ENCODE results near the gene OTOP1. TPM values are rescaled to one million over a fixed set of nuclear protein-coding genes. Genes with fewer than 3 reads are reported as not detected.
"Not testable (repeated sequence)": the region's sequence is repeated elsewhere in the genome, so short reads cannot be mapped to it uniquely, and the experiment has no call there.

The OTOP1 gene
- total RNA-seq, 1 donor from 2014 or later: 1.4 TPM

DNA sequence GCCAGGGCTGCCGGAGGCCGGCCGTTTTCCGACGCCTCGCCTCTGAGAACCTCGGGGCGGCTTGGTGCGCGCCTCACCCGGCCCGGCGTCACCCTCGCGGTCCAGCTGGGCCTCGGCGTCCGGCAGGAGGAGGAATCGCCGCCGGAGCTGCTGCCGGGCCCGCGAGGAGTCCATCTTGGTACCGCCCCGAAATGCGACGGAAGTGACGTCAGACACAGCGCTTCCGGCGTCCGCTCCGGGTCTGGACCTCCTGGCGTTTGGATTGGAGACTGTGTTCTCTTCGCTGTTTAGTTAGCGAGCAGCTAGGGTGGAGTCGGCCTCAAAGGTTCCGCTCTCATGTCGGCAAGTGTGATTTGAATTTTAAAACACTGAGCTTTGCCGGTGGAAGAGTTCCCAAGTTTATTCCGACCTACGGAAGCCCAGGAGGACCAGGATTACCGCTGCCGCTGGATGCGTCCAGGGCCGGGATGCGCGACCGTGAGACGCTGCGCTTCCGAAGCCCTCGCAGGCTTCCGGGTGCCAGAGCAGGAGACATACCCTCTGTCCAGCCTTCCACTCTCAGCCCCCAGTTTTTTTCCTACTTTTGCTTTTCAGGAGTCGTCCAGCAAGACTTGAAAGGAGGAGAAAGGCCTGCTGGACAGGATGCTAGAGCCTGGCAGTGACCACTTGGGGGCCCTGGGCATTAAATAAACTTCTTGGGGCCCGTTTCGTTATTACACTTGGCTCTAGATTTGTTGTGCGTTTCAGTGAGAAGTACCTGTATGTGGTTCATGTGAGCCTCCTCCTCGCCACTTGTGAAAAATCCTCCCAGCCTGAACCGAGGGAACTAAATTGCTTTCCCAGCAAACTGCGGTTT is 21.5 kb upstream of the OTOP1 start, which contains the start of gene TMEM128:
Gene TMEM128, minus strand, starts transcription at position 195 of the 856 bp plus-strand sequence. Its CDS starts 21 bp downstream, at position 174.
- H3K27ac Mint-ChIP-seq (ENCODE audit: unreplicated experiment): peak within 1 kb of the TSS; percentile 98
- H3K4me3 Mint-ChIP-seq (ENCODE audit: unreplicated experiment): peak within 1 kb of the TSS; percentile 98
- peaks cover 5% of the 10 kb centered on the region for H3K9me3 Mint-ChIP-seq (ENCODE audit: unreplicated experiment)
- peak; percentile 31 for TF ChIP-seq CTCF (IDR thresholded peaks at IDR 0.05; ENCODE audit: partially characterized antibody, unreplicated experiment)
- peaks cover 13% of the 10 kb centered on the region for H3K4me1 Mint-ChIP-seq (ENCODE audit: low read depth, unreplicated experiment)
- H3K27me3 Mint-ChIP-seq (ENCODE audit: unreplicated experiment): peaks cover 4% of the 10 kb centered on the region
- peak; percentile 94 for DNase-seq
- peaks cover 6% of the 10 kb centered on the region for H3K36me3 Mint-ChIP-seq (ENCODE audit: unreplicated experiment)

DNA sequence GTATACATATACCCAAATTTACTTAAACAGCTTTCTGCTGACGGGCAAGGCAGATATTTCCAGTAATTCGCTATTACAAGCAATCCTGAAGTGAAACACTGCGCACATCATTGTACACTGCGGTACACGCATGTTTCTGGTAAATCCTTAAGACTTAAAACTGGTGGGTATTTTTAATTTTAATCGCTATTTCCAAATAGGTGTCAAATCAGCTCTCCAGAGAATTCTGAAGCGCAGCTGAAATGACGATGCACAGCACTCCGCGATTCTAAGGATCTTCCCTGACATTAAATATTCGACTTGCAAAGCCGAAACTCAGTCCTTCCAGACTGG is 20.9 kb upstream of the OTOP1 start:
- Mint-ChIP-seq H3K4me3 (ENCODE audit: unreplicated experiment) (peak overlapping the region; percentile 98), H3K36me3 (ENCODE audit: unreplicated experiment) (peaks cover 6% of the 10 kb centered on the region), H3K27ac (ENCODE audit: unreplicated experiment) (peak overlapping the region; percentile 76), H3K9me3 (ENCODE audit: unreplicated experiment) (peaks cover 5% of the 10 kb centered on the region), H3K4me1 (ENCODE audit: low read depth, unreplicated experiment) (peaks cover 13% of the 10 kb centered on the region), H3K27me3 (ENCODE audit: unreplicated experiment) (peaks cover 4% of the 10 kb centered on the region)
- no peak for TF ChIP-seq CTCF (IDR thresholded peaks at IDR 0.05; ENCODE audit: partially characterized antibody, unreplicated experiment)
- DNase-seq: no peak

- Mint-ChIP-seq H3K4me3 (ENCODE audit: unreplicated experiment) (no peak overlapping the region), H3K36me3 (ENCODE audit: unreplicated experiment) (peaks cover 6% of the 10 kb centered on the region), H3K4me1 (ENCODE audit: low read depth, unreplicated experiment) (peaks cover 13% of the 10 kb centered on the region), H3K27ac (ENCODE audit: unreplicated experiment) (peak overlapping the region; percentile 13), H3K27me3 (ENCODE audit: unreplicated experiment) (peaks cover 4% of the 10 kb centered on the region), H3K9me3 (ENCODE audit: unreplicated experiment) (peaks cover 5% of the 10 kb centered on the region)
- no peak for TF ChIP-seq CTCF (IDR thresholded peaks at IDR 0.05; ENCODE audit: partially characterized antibody, unreplicated experiment)
- no peak for DNase-seq
Observed at GRCh38 chr4:4245172-4245571, 18.4 kb upstream of the OTOP1 start.

DNA sequence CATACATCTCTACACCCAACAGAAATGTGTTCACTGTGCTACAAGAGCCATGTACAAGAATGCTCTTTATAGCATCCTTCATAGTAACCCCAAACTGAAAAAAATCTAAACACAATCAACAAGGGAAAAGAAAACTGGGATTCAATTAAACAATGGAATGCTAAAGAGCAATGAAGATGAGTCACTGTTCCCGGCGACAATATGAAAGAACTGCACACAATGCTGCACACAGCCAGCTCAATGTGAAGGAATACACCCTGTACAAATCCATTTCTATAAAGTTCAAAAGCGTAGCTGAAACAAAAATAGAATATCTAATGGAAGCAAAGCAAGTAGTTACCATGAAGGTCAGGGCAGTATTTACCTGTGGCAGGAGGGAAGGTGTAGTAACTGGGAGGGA is 12.8 kb upstream of the OTOP1 start:
- H3K4me1 Mint-ChIP-seq (ENCODE audit: low read depth, unreplicated experiment); H3K36me3 Mint-ChIP-seq (ENCODE audit: unreplicated experiment); H3K27me3 Mint-ChIP-seq (ENCODE audit: unreplicated experiment); H3K27ac Mint-ChIP-seq (ENCODE audit: unreplicated experiment); DNase-seq; H3K9me3 Mint-ChIP-seq (ENCODE audit: unreplicated experiment); H3K4me3 Mint-ChIP-seq (ENCODE audit: unreplicated experiment): not testable (repeated sequence)

GRCh38 chr4:4233610-4234009 is 6.9 kb upstream of the OTOP1 start:
- H3K4me1 Mint-ChIP-seq (ENCODE audit: low read depth, unreplicated experiment): no peaks in the 10 kb centered on the region
- no peak overlapping the region for H3K4me3 Mint-ChIP-seq (ENCODE audit: unreplicated experiment)
- no peaks in the 10 kb centered on the region for H3K9me3 Mint-ChIP-seq (ENCODE audit: unreplicated experiment)

More at GRCh38 chr4:4233610-4234009, 6.9 kb upstream of the OTOP1 start:
- DNase-seq: no peak
- no peak for TF ChIP-seq CTCF (IDR thresholded peaks at IDR 0.05; ENCODE audit: partially characterized antibody, unreplicated experiment)
- Mint-ChIP-seq H3K36me3 (ENCODE audit: unreplicated experiment) (no peaks in the 10 kb centered on the region), H3K27ac (ENCODE audit: unreplicated experiment) (no peak overlapping the region), H3K27me3 (ENCODE audit: unreplicated experiment) (peaks cover 7% of the 10 kb centered on the region)
